CD4-positive, alpha-beta T cell treated with Interferon alpha-2 for 1 hour (primary cell): Measurements from ENCODE around the gene DNAJC5.
"Not testable (repeated sequence)": the region's sequence is repeated elsewhere in the genome, so short reads cannot be mapped to it uniquely, and the experiment has no call there.

ENCODE experiments used
- DNase-seq, 2 donors: peaks; one replicate each; pipeline ENCODE4 v3.0.0-alpha.2; 2020 to 2022

Gene DNAJC5

GRCh38 chr20:63894358-63895201 is at the start of gene DNAJC5:
DNAJC5 (plus strand) TSS chr20:63895126; CDS start chr20:63928346, 33,220 bp downstream.
- peak; percentile 97 to 98 for DNase-seq

- DNase-seq, result no peak
Measured at GRCh38 chr20:63846128-63846771, 48.7 kb upstream of the DNAJC5 start.

DNA sequence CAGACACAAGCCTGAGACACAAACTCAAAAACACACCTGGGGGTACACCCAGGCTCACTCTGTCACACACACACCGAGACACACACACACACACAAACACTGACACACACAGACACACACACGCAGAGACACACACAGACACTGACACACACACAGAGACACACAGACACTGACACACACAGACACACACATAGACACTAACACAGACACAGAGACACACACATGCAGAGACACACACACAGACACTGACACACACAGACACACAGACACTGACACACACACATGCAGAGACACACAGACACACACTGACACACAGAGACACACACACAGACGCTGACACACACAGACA is 48.1 kb upstream of the DNAJC5 start:
- DNase-seq, result no peak

- DNase-seq, result no peak
Measured at GRCh38 chr20:63847237-63848002, 47.5 kb upstream of the DNAJC5 start.

DNA sequence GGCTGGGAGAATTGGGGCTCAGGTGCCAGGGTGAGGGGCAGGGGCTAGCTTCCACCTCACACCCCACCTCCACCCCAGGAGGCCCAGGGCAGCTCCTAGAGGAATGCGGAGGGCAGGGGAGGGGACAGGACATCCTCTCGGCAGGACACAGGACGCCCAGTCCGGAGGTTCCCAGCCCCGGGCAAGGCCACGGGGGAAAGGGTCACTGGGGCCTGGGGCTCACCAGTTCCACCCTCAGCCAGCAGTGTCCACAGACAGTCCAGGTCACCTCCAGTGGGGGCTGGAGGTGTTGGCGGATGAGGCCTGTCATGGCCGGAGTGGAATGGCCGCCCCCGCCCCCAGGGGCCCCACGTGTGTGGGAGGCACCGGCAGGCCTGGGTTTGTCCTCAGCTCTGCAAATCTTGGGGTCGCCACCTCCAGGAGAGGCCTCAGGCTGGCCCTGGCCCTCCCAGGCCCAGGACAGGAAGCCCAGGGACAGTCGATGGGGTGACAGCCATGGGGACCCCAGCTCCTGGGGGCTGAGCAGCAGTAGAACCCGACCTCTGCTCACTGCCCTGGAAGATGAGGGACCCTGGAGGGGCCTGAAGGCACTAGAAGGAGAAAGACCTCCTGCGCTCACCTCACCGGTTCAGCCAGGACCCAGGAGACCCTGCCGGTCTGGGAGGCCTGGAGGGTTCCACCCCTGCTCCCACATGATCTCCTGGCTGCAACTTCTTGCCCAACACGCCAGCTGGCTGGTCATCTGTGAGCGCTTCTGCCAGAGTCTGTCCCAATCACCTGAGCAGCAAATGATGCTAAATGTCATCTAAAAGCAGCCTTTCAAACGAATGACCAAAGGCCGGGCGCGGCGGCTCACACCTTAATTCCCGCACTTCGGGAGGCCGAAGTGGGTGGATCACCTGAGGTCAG is 46.7 kb upstream of the DNAJC5 start:
- DNase-seq, result no peak

GRCh38 chr20:63850689-63851547 is 44.0 kb upstream of the DNAJC5 start:
- DNase-seq, result peak in 1 of 2 donors; percentile 18

DNA sequence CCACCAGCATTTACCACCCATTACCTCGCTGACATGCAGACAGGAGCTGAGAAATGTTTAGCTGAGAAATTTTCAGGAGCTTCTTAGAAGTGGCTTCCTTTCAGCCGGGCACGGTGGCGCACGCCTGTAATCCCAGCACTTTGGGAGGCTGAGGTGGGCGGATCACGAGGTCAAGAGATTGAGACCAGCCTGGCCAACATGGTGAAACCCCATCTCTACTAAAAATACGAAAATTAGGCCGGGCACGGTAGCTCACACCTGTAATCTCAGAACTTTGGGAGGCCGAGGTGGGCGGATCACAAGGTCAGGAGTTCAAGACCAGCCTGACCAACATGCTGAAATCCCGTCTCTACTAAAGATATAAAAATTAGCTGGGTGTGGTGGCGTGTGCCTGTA is 43.4 kb upstream of the DNAJC5 start:
- DNase-seq, result not testable (repeated sequence)

DNA sequence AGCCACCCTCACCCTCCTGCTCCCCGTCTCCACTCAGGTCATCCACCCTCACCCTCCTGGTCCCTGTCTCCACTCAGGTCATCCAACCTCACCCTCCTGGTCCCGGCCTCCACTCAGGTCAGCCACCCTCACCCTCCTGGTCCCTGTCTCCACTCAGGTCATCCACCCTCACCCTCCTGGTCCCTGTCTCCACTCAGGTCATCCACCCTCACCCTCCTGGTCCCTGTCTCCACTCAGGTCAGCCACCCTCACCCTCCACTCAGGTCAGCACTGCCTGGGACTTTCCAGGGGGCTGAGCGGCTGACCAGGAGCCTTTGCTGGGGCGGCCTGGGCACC is 41.2 kb upstream of the DNAJC5 start:
- not testable (repeated sequence) for DNase-seq

GRCh38 chr20:63854069-63854765 is 40.7 kb upstream of the DNAJC5 start:
- DNase-seq, result no peak

DNA sequence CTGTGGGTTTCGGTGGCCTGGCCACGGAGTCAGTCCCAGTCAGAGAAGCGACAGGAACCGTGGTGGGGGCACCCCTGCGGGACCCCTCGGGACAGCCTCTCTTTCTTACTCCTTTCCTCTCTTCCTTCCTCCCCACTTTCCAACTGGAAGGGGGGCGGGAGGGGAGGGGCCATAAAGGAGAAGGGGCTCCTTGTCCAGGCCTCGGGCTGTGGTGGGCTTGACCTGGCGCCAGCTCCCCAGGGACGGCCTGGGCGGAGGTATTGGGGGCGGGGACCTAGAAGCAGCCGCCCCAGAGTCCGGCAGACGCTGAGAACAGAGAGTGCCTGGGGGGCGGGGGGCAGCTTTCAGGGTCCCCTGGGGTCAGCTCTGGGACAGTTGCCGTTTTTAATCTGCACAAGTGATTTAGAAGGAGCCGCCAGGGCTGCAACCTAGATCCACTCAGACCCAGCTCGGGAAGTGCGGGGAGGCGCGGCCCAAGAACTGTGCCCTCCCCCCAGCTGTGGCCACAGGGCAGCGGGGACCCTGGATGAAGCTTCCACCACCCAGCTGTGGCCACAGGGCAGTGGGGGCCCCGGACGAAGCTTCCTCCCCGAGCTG is 40.1 kb upstream of the DNAJC5 start:
- DNase-seq, result no peak

- DNase-seq, result no peak
Measured at GRCh38 chr20:63855363-63856097, 39.4 kb upstream of the DNAJC5 start.

DNA sequence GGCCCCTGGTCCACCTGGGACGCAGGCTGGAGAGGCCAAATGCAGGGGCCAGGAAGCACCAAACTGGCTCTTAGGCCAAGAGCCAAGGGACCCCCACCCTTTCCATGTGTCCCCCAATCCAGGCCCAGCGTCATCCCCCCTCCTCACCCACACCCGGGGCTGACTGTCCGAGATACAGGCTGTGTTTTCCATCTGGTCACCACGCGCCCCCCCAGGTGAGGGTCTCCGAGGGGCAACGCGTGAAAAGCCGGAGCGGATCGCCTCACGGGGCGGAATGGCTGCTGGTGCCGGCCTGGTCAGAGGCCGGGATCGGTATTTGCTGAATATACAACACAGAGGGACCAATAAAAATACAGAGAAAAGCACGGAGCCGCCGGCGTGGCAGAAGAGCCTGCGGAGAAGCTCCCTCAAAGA is 38.8 kb upstream of the DNAJC5 start:
- no peak for DNase-seq

DNA sequence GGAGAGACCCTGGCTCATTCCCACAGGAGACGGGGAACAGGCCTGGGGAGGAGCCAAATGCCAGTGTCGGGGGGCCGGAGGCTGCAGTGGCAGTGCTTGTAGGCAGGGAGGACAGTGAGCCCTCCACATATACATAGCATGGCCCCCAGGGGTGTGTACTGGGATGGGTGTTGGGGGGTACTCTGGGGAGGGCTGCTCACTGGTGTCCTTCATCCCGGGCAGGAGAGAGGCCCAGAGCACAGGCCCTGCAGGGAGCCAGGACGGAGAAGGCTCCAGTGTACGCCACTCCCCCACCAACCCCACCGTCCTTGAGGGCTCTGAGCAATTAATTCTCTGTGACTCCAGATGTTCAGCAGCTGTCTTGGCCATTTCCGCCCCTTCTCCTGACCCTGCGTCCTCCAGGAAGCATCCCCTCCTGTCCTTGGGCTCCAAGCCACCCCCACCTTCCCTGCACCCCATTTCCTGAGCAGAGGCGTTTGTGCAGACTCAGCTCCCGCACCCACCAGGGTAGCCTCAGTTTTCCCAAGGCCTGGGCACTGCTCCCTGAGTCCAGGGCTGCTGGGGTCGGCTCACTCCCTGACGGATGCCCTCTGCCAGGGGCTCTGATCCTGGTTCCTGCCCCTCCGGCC is 37.0 kb upstream of the DNAJC5 start:
- DNase-seq, result no peak

- DNase-seq, result no peak
Measured at GRCh38 chr20:63858393-63859165, 36.3 kb upstream of the DNAJC5 start.

- DNase-seq, result no peak
Measured at GRCh38 chr20:63859166-63859699, 35.7 kb upstream of the DNAJC5 start.

DNA sequence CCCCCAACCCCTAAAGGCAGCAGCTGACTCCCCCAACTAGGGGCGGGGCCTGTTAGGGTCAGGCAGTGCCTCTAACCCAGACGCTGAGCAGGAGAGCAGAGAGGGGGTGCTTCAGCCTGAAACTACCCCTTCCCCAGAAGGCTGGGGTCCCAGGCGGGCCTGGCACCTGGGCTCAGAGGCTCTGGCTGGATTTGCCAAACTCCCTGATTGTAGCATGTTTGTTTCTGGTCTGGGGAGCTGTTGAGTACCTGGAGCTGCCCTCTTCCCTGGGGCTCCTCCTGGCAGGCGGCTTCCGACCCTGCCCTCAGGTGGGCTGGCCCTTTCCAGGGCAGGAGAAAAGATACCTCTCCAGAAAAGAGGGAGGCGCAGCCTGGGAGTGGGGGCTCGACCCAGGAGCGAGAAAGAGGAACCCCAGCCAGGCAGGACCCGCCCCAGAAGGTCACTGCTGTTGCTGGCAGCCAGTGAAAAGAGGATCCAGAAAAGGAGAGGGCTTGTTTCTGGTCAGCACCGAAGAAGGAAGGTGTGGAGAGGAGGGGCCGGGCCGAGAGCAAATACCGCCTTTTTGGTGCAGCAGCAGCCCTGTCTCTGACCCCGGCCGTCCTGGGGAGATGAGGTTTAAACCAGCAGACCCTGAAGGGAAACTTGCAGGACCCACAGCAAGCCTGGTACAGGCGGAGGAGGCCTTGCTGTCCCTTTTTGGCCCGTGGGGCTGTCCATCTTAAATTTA is 34.4 kb upstream of the DNAJC5 start:
- peak in 1 of 2 donors; percentile 27 for DNase-seq

DNA sequence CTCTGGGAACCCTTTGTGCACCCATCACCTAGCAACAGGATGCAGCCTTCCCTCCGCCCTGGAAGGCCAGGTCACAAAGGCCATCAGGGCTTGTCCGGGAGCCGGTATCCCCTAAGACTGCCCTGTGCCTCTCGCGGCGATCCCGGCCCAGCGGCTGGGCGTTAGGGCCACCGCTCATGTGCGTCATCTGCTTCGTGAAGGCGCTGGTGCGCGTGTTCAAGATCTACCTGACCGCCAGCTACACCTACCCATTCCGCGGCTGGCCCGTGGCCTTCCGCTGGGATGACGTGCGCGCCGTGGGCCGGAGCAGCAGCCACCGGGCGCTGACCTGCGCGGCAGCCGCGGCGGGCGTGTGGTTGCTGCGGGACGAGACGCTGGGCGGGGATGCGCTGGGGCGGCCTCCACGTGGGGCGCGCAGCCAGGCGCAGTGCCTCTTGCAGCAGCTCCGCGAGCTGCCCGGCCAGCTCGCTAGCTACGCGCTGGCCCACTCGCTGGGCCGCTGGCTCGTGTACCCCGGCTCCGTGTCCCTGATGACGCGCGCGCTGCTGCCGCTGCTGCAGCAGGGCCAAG is 33.5 kb upstream of the DNAJC5 start, which contains the start of gene ABHD16B:
Gene ABHD16B, plus strand, starts transcription at position 134 of the 570 bp plus-strand sequence. Its CDS starts 43 bp downstream, at position 177.
- no peak for DNase-seq
